DND-41 (cell line): ENCODE results near the gene GATA2.

Experiments used
- ATAC-seq: fragments of 200-7000 bp; cut with Tn5 transposase; 3 replicates; pipeline ENCODE4 v1.9.1; 2021; ENCODE audit warnings: low read depth; ENCODE audit not compliant: insufficient read depth
- DNase-seq: peaks from one replicate; pipeline ENCODE4 v3.0.0-alpha.2; 2020
- H2AFZ ChIP-seq: 2 replicates; pipeline ENCODE4 v1.6.0; 2012; ENCODE audit warnings: low read depth, low read length
- H3K27ac ChIP-seq: 2 replicates; pipeline ENCODE4 v1.5.1; 2012; ENCODE audit warnings: low read length, inconsistent platforms
- H3K27me3 ChIP-seq: fragments of 200-600 bp; sonication (generic); 2 replicates; pipeline ENCODE4 v1.6.0; 2012; ENCODE audit warnings: low read length, mild to moderate bottlenecking, inconsistent platforms; ENCODE audit not compliant: insufficient read depth, poor library complexity
- H3K36me3 ChIP-seq: 2 replicates; pipeline ENCODE4 v1.5.1; 2012; ENCODE audit warnings: low read length, inconsistent platforms; ENCODE audit not compliant: insufficient read depth
- H3K4me1 ChIP-seq: 2 replicates; pipeline ENCODE4 v1.5.1; 2012; ENCODE audit warnings: mild to moderate bottlenecking, low read length; ENCODE audit not compliant: insufficient read depth
- H3K4me2 ChIP-seq: 2 replicates; pipeline ENCODE4 v1.6.0; 2012; ENCODE audit warnings: mild to moderate bottlenecking, moderate library complexity, low read length, inconsistent platforms; ENCODE audit not compliant: insufficient read depth
- H3K4me3 ChIP-seq, 2 experiments: fragments of 200-600 bp in 1 of 2; shearing (Covaris generic) in 1 of 2; 2 replicates each; pipeline ENCODE4 v1.5.1; 2012 to 2016; ENCODE audit warnings: inconsistent platforms in 2 of 2, low read length in 2 of 2, mild to moderate bottlenecking in 2 of 2, low read depth in 1 of 2, moderate library complexity in 1 of 2
- H3K79me2 ChIP-seq: 2 replicates; pipeline ENCODE4 v1.6.0; 2012; ENCODE audit warnings: low read length, inconsistent platforms; ENCODE audit not compliant: insufficient read depth
- H3K9ac ChIP-seq: 2 replicates; pipeline ENCODE4 v1.6.0; 2012; ENCODE audit warnings: low read depth, mild to moderate bottlenecking, inconsistent platforms, low read length, moderate library complexity
- H3K9me3 ChIP-seq: 2 replicates; pipeline ENCODE4 v1.5.1; 2012; ENCODE audit warnings: low read length, moderate library complexity, mild to moderate bottlenecking, inconsistent platforms; ENCODE audit not compliant: insufficient read depth, severe bottlenecking
- H4K20me1 ChIP-seq: 2 replicates; pipeline ENCODE4 v1.6.0; 2012; ENCODE audit warnings: low read length; ENCODE audit not compliant: insufficient read depth
- CTCF ChIP-seq: IDR thresholded peaks from 2 replicates; pipeline ENCODE4 v1.5.1; 2012; ENCODE audit warnings: borderline replicate concordance, low read length, moderate library complexity, mild to moderate bottlenecking; ENCODE audit not compliant: poor library complexity, severe bottlenecking; ENCODE audit errors: extremely low read depth
- EZH2 ChIP-seq: IDR thresholded peaks from 3 replicates; pipeline ENCODE4 v1.6.1; 2012; ENCODE audit warnings: borderline replicate concordance, low read depth, mild to moderate bottlenecking, moderate library complexity, low read length, inconsistent platforms; ENCODE audit not compliant: severe bottlenecking

The GATA2 gene

DNA sequence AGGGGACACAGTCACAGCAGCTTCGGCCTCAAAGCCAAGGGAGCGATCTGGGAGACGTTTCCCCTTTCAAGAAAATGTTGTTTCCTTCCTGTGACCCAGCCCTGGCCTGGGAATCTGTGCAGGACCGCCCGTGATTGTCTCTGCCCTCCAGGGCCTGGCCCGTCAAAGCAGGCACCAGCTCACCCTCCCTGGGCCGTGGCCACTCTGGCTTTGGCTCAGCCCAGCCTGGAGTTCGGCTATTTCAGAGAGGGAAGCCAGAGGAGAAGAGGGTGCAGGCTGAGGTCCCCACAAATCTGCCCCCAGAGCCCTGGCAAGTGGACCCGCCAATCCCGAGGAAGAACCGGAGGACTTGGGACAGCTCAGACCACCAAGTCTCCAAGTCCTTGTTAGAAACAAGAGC, 12.7 kb downstream of the GATA2 start:
- H3K9ac ChIP-seq, result no peak overlapping the region
- no peaks in the 10 kb centered on the region for H3K36me3 ChIP-seq
- no peak for TF ChIP-seq EZH2
- no peak for TF ChIP-seq CTCF
- H3K4me2 ChIP-seq, result no peak overlapping the region
- no peak overlapping the region for H3K27ac ChIP-seq
- no peaks in the 10 kb centered on the region for H3K9me3 ChIP-seq
- DNase-seq (no peak), ATAC-seq (no peak)
- no peak overlapping the region for H2AFZ ChIP-seq
- no peaks in the 10 kb centered on the region for H3K4me1 ChIP-seq
- H3K4me3 ChIP-seq, result no peak overlapping the region
- H4K20me1 ChIP-seq, result peaks cover 9% of the 10 kb centered on the region
- peaks cover 43% of the 10 kb centered on the region for H3K27me3 ChIP-seq
- H3K79me2 ChIP-seq, result no peaks in the 10 kb centered on the region

- Histone ChIP-seq H3K27me3 (peaks cover 39% of the 10 kb centered on the region), H3K79me2 (no peaks in the 10 kb centered on the region), H3K4me3 (no peak overlapping the region), H3K36me3 (no peaks in the 10 kb centered on the region), H3K9me3 (no peaks in the 10 kb centered on the region), H3K9ac (no peak overlapping the region), H3K4me2 (no peak overlapping the region), H3K27ac (no peak overlapping the region), H4K20me1 (peaks cover 4% of the 10 kb centered on the region; the same call in 1 of the 2 replicates), H3K4me1 (no peaks in the 10 kb centered on the region), H2AFZ (no peak overlapping the region)
- no peak for ATAC-seq
- DNase-seq, result no peak
- TF ChIP-seq CTCF, result no peak
- no peak for TF ChIP-seq EZH2
Observed at GRCh38 chr3:128479558-128480086, 13.4 kb downstream of the GATA2 start.

GRCh38 chr3:128478576-128479506, 14.2 kb downstream of the GATA2 start:
- Histone ChIP-seq H3K9me3 (no peaks in the 10 kb centered on the region), H2AFZ (no peak overlapping the region), H3K4me2 (no peak overlapping the region), H3K4me1 (no peaks in the 10 kb centered on the region), H3K9ac (no peak overlapping the region), H3K36me3 (no peaks in the 10 kb centered on the region), H3K27me3 (peaks cover 39% of the 10 kb centered on the region), H4K20me1 (peaks cover 4% of the 10 kb centered on the region; the same call in 1 of the 2 replicates), H3K79me2 (no peaks in the 10 kb centered on the region), H3K4me3 (no peak overlapping the region), H3K27ac (no peak overlapping the region)
- ATAC-seq, result no peak
- DNase-seq, result no peak
- TF ChIP-seq CTCF (no peak), EZH2 (no peak)
